GM19238 (cell line): ENCODE data around the gene PCBP1.
"Not testable (repeated sequence)": the region's sequence is repeated elsewhere in the genome, so short reads cannot be mapped to it uniquely, and the experiment has no call there.

Experiments used
- DNase-seq: peaks from one replicate; pipeline ENCODE4 v3.0.0; 2011; ENCODE audit warnings: low spot score; ENCODE audit not compliant: insufficient read length

Gene PCBP1

DNA sequence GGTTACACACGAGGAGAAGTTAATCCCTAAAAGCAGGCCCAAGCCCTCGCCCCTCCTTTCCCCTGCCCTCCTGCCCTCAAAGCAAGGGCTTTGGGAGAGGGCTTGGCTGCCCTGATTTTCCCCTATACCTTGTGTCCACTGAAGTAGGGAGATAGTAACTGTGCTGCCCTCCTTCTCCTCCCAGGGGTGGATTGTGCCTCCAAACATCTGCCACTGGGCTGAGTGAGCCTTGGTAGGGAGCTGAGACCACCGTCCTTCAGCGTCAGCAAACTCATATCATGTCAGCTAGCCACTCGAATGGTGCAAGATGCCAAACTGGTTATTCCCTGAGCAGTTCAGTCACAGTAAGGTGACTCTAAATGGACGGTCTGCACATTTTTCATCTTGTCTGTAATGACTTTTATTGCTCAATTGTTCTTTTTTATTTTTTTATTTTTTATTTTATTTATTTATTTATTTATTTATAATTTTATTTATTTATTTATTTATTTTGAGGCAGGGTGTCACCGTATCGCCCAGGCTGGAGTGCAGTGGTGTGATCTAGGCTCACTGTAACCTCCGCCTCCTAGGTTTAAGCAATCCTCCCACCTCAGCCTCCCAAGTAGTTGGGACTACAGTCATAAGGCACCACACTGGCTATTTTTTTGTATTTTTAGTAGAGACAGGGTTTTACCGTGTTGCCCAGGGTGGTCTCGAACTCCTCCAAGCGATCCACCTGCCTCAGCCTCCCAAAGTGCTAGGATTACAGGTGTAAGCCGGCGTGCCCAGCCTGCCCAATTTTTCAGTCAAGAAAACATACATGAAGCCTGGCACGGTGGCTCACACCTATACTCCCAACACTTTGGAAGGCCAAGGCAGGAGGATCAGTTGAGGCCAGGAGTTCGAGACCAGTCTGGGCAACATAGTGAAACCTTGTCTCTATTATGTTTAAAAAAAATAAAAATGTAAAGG, 8.7 kb downstream of the PCBP1 start:
- DNase-seq = no peak

DNA sequence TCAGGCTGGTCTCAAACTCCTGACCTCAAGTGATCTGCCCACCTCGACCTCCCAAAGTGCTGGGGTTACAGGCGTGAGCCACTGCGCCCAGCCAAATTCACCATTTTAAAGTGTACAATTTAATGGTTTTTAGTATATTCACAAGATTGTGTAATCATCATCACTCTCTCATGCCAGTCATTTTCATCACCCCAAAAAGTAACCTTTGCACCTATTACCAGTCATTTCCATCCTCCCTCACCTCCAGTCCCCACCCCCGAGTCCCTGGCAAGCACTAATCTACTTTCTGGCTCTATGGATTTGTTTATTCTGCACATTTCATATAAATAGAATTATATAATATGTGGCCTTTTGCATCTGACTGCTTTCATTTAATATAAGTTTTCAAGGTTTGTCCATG, 10.8 kb downstream of the PCBP1 start:
- DNase-seq = no peak

DNA sequence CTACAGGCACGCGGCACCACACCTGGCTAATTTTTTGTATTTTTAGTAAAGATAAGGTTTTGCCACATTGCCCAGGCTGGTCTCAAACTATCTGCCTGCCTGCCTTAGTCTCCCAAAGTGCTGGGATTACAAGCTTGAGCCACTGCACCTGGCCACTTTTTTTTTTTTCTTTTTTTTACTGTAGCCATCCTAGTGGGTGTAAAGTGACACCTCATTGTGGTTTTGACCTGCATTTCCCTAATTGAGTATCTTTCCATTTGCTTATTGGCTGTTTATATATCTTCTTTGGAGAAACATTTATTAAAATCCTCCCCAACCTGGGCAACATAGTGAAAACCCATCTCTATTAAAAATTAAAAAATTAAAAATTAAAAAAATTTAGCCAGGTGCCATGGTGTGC, 12.0 kb downstream of the PCBP1 start:
- no peak for DNase-seq

DNA sequence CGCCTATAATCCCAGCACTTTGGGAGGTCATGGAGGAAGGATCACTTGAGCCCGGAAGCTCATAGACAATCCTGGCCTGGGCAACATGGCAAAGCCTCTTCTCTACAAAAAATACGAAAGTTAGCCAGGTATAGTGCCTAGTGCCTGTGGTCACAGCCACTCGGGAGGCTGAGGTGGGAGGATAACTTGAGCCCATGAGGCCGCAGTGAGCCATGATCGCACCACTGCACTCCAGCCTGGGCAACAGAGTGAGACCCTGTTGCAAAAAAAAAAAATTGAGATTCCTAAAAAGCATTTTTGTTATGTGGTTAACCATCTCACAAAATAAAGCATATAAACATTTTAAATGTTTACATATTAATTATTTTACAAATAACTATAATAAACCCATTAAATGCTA, 13.9 kb downstream of the PCBP1 start:
- no peak for DNase-seq

DNA sequence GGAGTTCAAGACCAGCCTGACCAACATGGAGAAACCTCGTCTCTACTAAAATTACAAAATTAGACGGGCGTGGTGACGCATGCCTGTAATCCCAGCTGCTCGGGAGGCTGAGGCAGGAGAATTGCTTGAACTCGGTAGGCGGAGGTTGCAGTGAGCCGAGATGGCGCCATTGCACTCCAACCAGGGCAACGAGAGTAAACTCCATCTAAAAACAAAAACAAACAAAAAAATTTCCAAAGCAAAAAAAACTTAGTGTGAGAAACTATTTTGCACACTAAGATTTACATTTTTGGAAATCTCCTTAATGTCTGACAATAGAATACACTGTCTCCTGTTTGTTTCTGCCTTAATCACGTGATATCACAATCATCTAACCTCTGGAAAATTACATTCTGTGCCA, 14.4 kb downstream of the PCBP1 start:
- not testable (repeated sequence) for DNase-seq

DNA sequence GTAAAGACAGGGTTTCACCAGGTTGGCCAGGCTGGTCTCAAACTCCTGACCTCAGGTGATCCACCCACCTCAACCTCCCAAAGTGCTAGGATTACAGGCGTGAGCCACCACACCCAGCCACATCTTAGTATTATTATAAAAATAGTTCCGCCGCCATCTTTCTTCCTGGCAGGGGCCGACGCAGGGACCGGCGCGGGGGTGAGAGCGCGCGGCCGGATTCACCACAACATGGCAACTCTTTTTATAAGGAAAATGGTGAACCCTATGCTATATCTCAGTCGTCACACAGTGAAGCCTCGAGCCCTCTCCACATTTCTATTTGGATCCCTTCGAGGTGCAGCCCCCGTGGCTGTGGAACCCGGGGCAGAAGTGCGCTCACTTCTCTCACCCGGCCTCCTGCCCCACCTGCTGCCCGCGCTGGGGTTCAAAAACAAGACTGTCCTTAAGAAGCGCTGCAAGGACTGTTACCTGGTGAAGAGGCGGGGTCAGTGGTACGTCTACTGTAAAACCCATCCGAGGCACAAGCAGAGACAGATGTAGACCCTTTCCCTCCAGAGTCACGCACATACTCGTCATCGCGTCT, 15.1 kb downstream of the PCBP1 start:
- not testable (repeated sequence) for DNase-seq

DNA sequence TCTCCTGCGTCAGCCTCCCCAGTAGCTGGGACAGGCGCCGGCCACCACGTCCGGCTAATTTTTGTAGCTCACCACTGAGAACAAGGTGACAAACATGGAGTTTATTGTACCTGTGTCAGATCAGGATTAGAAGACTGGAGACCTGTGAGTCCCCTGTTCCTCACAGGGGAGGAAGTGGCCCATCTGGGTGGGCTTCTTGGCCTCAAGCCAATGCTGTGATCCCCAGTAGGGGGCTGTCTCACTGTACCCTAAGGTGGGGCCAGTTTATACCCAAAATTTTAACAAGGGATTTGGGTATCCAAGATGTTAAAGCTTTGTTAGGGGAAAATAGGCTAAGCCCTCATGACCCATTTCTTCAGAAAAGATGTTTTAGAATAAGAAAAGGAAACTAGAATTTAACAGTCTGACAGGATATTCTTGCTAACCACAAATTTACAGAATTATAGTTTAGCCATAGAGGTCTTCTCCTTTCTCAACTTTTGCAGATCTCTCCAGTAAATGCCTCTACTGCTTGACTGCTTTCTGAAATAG, 16.3 kb downstream of the PCBP1 start:
- no peak for DNase-seq

DNA sequence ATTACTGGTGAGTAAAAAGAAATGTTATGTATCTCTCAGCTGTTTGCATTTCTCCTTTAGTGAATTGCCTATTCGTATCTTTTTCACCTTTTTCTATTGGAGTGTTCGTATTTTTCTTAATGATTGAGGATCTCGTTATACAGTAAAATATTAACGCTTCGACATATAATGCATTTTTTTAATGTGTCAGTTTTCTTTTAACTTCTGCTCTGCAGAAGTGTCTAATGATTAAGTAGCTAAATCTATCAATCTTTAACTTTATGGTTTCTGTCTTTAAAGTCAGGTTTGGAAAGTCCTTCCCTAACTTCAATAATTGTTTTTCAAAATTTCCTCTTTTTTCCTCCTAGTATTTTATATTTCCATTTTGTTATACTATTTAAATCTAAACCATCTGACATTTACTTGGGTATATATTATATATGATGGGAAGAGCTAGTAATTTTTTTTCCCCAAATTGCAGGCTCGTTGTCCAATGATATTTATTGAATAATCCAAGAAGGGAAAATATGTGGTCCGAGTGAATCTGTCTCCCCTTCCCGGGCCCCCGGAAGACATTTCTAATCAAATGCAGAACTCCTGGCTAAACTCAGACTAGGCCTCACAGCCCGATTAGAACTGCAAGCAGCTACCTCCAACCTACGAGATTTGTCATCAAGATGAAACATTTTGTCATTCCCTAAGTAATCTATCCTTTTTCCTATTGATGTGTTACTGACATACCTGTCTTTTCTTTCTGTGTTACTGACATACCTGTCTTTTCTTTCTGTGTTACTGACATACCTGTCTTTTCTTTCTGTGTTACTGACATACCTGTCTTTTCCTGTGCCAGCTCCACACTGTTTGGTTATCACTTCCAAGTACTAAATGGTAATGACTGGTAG, 17.2 kb downstream of the PCBP1 start:
- DNase-seq = no peak

DNA sequence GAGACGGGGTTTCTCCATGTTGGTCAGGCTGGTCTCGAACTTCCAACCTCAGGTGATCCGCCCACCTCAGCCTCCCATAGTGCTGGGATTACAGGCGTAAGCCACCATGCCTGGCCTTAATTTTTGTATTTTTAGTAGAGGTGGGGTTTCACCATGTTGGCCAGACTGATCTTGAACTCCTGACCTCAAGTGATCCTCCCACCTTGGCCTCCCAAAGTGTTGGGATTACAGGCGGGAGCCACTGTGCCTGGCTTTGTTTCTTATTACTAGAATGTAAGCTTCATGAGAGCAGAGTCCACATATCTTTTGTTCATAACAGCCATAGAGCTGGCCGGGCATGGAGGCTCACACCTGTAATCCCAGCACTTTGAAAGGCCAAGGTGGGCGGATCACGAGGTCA, 18.9 kb downstream of the PCBP1 start:
- DNase-seq = not testable (repeated sequence)

DNA sequence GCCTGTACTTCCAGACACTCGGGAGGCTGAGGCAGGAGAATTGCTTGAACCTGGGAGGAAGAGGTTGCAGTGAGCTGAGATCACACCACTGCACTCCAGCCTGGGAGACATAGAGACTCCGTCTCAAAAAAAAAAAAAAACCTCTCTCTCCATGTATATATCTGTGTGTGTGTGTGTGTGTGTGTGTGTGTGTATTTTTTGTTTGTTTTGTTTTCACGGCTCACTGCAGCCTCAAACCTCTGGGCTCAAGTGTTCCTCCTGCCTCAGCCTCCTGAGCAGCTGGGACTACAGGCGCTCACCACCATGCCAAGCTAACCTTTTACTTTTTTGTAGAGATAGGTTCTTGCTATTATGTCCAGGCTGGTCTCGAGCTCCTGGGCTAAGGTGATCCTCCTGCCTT, 23.1 kb downstream of the PCBP1 start:
- DNase-seq = not testable (repeated sequence)

DNA sequence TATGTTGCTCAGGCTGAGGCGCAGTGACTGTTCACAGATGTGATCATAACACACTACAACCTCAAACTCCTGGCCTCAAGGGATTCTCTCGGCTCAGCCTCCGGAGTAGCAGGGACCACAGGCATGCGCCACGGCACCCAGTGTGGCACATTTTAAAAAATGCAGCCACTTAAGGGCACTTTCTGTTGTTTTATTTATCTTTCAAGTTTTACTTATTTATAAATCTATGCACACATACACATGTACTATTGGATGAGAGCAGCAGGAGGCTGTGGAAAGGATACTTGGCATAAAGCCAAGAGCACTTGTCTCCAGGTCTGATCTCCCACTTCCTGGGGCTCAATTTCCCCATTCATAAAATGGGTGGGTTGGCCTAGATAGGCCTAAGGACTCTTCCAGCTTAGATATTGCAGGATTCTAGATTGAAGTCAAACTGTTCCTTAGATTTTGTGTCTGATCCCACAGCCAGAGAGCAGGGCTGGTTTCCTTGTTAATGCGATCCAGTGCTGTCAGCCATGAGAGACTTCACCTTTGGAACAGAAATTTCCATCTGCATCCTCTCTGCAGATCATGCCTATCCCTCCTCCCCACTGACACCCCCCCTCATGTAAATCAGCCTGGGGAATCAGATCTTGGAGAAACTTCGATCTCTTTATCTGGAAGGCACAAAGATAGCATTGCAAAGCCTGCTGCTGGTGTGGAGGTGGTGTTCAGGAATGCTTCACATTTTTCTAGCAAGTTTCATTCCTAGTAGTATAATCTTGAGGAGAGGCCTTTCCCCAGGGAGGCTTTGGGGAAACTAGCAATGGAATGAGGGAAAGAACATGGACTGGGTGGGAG, 24.7 kb downstream of the PCBP1 start:
- DNase-seq = no peak

DNA sequence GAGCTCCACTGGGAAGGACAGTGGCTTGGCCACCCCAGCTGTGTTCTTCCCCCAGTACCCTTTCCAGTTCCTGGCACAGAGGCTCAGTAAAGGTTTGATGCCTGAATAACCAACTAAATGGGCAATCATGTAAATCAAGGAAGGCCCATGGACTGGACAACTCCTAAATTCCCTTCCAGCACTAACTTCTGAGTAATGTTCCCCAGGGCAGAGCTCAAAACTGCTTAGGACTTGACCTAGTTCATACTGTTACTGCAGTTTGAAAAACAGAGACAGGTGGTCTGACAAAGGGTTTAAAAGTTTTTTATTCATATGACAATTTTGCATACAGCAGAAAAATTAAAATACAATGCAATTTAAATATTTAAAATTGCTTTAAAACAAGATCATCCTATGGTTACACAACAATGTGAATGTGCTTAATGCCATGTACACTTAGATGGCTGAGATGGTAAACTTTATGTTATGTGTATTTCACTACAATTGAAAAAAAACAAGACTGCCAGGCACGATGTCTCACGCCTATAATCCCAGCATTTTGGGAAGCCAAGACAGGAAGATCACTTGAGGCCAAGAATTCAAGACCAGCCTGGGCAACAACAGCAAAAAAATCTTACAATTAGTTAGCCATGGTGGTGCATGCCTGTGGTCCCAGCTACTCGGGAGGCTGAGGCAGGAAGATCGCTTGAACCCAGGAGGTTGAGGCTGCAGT, 26.2 kb downstream of the PCBP1 start:
- DNase-seq = no peak

DNA sequence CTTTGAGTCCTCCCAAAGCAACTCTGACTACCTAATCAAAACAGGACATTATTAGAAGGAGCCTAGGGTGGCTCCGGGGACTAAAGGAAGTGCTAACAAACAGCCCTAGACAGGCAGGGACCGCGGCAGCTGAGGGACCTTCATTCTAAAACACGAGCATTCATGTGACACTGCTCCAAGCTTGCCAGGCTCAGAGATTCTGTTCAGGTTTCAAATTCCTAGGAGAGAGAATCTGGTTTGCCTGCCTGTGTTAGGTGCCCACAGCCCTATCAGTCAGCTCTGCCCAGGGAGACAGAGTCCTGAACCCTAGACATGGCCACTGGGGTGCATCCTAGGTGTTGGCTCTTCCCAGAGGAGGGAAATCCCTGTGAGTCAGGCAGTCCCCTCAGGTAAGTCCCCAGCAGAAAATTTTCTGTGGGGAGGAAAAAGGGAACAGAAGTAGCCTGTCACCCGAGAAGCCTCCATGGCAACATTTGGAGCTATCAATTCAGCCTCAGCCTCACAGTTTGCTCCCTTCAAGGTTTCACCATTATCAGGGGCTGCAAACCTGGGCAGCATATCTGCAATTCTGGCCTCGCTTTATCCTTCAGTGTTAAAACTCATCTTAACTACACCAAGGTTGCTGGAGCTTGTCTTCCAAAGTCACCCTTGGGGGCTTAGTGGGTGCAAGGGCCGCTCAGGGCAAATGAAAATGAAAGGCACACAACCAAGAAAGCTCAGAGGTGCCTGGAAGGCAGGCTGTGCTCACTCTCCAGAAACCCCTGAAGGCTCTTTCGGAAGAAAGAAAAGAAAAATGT, 28.6 kb downstream of the PCBP1 start:
- DNase-seq = no peak

DNA sequence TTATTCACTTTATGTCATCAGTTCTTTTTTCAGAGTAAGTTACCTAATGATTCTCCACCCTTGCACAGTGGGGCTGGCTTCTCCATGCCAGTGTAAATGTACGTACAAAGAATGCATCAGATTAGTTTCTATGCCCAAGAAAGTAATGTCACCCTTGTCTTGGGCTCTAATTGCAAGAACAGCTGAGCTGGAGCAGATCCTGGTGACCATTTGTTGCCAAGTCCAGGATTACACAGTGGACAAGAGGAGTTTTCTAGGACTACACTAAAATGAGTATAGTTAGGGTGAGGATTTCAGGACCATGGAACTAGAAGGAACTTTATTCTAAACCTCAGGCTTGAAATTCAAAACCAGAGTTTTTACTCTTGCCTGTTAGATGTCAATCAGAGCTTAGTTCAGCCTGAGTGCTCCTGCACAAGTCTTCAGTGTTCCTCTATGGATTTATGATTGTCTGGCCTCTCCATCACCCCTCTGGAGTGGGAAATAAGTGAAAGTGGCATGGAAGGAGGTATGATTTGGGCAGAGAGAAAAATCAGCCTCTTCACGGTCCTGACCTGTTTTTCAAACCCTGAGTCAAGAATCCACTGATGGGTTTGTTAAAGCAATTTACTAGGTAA, 29.8 kb downstream of the PCBP1 start:
- no peak for DNase-seq

DNA sequence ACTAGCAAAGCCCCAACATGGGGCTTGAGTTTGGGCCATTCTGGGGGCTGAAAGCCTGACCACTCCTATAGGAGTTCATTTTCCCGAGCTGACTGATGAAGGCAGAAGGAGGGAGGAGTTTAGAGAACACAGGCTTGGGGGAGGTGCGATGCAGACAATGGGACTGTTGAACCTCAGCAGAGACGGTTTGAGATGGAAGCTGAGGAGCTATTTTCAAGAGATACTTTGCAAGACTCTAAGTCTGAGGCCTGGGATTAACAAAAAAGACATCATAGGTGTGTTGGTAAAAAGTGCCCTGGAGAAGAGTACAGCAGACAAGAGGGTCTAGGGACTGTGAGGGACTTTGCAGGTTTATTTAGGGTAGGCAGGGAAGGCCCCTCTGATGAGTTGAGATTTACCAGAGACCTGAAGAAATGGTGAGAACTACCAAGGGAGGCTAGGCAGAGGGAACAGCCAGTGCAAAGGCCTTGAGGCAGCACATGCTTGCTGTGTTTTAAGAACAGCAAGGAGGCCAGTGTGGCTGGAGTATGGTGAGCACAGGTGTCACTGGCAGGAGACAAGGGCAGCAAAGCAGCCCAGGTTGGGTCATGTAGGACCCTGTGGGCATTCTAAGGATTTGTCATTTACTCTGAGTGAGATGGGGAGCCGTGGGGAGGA, 31.6 kb downstream of the PCBP1 start:
- no peak for DNase-seq

DNA sequence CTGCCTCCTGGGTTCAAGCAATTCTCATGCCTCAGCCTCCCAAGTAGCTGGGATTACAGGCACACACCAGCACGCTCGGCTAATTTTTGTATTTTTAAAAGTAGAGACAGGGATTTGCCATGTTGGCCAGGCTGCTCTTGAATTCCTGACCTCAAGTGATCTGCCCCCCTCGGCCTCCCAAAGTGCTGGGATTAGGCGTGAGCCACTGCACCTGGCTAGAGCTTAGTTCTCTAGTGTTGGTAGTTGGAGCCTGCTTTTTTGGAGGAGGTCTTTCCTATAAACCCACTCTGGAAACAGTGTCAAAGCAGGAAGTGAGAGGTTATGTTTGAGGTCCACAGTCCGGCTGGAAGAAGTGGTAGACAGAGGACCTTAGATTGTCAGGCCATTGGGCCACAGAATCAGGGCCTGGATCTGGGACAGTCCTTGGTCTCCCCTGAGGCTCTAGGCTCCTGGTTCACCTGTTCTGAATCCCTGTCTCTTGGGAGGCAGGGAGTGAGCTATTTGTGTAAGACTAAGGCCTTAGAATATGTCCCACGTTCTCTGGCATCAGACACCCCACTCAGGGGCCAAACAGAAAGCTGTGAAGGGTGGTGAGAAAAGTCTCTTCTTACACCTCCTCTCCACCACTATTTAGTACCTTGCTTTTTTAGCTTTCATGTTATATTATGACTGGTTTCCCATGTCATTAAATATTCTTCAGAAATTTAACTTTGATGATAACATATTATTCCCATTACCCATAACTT, 34.5 kb downstream of the PCBP1 start:
- DNase-seq = no peak

DNA sequence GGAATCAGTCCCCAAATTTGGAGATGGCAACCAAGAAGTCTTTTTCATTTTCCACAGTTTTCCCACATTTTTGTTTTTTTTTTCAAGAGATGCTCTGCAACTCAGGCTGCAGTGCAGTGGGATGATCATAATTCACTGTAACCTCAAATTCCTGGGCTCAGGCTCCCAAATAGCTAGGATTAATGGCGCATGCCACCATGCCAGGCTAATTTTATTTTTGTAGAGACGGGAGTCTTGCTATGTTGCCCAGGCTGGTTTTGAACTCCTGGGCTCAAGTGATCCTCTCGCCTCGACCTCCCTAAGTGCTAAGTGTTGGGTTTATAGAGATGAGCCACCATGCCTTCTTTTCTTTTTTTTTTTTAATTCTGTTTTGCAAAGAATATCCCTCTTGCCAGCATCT, 35.2 kb downstream of the PCBP1 start:
- no peak for DNase-seq
